Measurements from ENCODE around the gene VASP.

Gene VASP

GRCh38 chr19:45567609-45568008 lies 60.3 kb downstream of the VASP start:
- H3K4me3 ChIP-seq (ENCODE audit: low read depth, low read length): no peak overlapping the region
- no peak for DNase-seq (ENCODE audit: low read depth, low spot score)
- no peak for TF ChIP-seq CTCF (IDR thresholded peaks at IDR 0.05; ENCODE audit: insufficient read depth, low read length, missing control alignments)
- ChIA-PET CTCF (interaction anchor here (1.0 to 3.8 kb wide), 4 partner anchors 9 to 74 kb away, joined by 3 to 34 read pairs (median 4); no protein-coding TSS in a partner anchor), POLR2A (no interaction called here)

- POLR2A ChIA-PET: no interaction called here
- CTCF ChIA-PET: interaction anchor here (1.4 to 3.8 kb wide), 2 partner anchors 8 to 12 kb away, joined by 4 to 34 read pairs; no protein-coding TSS in a partner anchor
- no peak overlapping the region for H3K4me3 ChIP-seq (ENCODE audit: low read depth, low read length)
- TF ChIP-seq CTCF (IDR thresholded peaks at IDR 0.05; ENCODE audit: insufficient read depth, low read length, missing control alignments): no peak
- no peak for DNase-seq (ENCODE audit: low read depth, low spot score)
Observed at GRCh38 chr19:45568732-45569131, 61.5 kb downstream of the VASP start.

GRCh38 chr19:45569619-45570421 lies 62.5 kb downstream of the VASP start:
- DNase-seq (ENCODE audit: low read depth, low spot score): no peak
- peak; percentile 88 for TF ChIP-seq CTCF (IDR thresholded peaks at IDR 0.05; ENCODE audit: insufficient read depth, low read length, missing control alignments)
- ChIA-PET POLR2A (no interaction called here), CTCF (interaction anchor here (0.7 to 3.8 kb wide), 10 partner anchors 10 to 130 kb away, joined by 3 to 34 read pairs (median 4); no protein-coding TSS in a partner anchor)
- no peak overlapping the region for H3K4me3 ChIP-seq (ENCODE audit: low read depth, low read length)

GRCh38 chr19:45571457-45572220 lies 64.4 kb downstream of the VASP start:
- no peak for TF ChIP-seq CTCF (IDR thresholded peaks at IDR 0.05; ENCODE audit: insufficient read depth, low read length, missing control alignments)
- DNase-seq (ENCODE audit: low read depth, low spot score): no peak
- POLR2A ChIA-PET: interaction anchor here (0.5 kb wide), 1 partner anchor 20 kb away, joined by 3 read pairs; no protein-coding TSS in a partner anchor
- H3K4me3 ChIP-seq (ENCODE audit: low read depth, low read length): no peak overlapping the region
- CTCF ChIA-PET: interaction anchor here (0.8 to 2.9 kb wide), 6 partner anchors 12 to 130 kb away, joined by 3 to 18 read pairs (median 4); no protein-coding TSS in a partner anchor

- ChIA-PET POLR2A (no interaction called here), CTCF (interaction anchor here (0.8 to 0.9 kb wide), 2 partner anchors 25 to 69 kb away, joined by 3 read pairs; no protein-coding TSS in a partner anchor)
- H3K4me3 ChIP-seq (ENCODE audit: low read depth, low read length): no peak overlapping the region
- DNase-seq (ENCODE audit: low read depth, low spot score): no peak
- no peak for TF ChIP-seq CTCF (IDR thresholded peaks at IDR 0.05; ENCODE audit: insufficient read depth, low read length, missing control alignments)
Observed at GRCh38 chr19:45574526-45574925, 67.2 kb downstream of the VASP start.

- DNase-seq (ENCODE audit: low read depth, low spot score): no peak
- POLR2A ChIA-PET: no interaction called here
- no peak overlapping the region for H3K4me3 ChIP-seq (ENCODE audit: low read depth, low read length)
- CTCF ChIA-PET: interaction anchor here (0.9 to 2.1 kb wide), 2 partner anchors 67 to 68 kb away, joined by 3 to 8 read pairs; no protein-coding TSS in a partner anchor
- no peak for TF ChIP-seq CTCF (IDR thresholded peaks at IDR 0.05; ENCODE audit: insufficient read depth, low read length, missing control alignments)
Observed at GRCh38 chr19:45575216-45575615, 67.9 kb downstream of the VASP start.

Measured in AG04449 (cell line).